NCI-H1092 treated with DMSO at 0.1 percent for 48 hours (cell line): Measurements from ENCODE around the gene BMPER.

Experiments used
- DNase-seq: peaks from one replicate; lab custom pipeline; 2025; lab: John Stamatoyannopoulos, UW

The BMPER gene

DNA sequence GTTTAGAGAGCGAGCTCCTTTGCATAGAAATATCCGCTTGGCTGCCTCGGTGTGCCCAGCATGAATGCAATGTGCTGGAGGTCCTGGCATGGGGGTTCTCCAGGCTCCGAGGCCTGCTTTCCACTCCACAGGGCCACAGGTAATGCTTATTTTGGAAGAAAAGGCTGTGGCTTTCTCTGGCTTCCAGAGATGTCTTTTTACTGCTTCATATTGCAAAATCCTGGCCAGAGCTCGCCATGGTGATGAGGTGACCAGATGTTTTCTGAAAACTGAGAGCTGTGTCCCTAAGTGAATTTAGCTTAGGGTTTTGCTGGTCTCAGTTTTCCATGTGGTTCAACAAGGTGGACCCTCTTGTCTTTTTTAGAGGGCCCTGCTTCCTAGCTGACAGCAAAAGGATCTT lies 65.2 kb downstream of the BMPER start:
- DNase-seq: no peak

DNA sequence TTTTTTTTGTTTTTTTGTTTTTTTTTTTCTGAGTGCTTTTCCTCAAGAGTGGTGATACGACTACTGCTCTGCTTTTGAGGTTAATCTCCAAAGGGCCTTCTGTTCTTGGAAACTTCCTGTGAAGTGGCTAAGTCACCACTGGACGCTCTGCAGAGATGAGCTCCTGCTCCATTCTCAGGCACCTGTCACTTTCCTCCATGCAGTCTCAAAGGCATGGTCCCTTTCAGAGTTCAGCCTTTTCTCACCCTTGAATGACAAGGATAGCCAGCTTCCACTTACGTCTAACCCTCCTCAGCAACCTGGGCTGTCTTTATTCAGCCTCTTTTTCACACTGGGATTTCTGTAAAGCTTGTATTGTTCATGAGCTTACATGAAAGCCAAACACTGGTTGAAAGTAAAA lies 65.8 kb downstream of the BMPER start:
- DNase-seq: no peak

DNA sequence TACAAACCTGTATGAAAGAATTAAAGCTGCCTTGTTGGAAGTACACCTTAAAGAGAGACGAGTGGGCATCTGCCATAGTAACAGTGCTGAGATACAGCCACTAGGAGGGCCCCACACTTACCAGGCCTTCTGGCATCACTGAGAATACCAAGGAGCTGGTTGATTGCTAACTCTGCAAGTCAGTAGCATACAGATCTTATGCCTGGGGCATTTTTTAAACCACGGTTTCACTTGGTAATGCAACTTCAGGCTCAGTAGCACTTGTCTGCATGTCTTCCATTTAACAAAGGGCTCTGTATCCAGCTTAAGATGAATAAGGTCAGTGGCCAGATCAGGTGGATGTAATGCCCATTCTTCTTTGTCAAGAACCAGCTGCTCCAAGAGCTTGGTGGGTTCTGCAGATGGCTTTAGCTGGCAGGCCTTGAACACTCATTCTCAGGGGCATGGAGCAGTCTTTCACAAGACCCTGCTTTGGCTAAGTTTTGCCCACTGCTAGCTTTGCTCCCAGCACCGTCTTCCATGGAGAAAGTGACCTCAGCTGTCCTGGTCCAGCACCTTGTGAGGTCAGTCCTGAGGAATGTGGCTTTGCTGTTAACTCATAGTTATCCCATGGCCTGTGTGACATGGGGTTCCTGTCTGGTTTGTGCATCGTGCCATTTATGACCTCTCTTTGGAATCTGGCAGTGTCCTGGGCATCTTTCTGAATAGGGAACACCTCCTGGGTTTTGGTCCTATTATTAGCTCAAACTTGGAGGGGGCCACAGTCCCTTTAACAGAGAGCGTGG lies 68.1 kb downstream of the BMPER start:
- DNase-seq: no peak

DNA sequence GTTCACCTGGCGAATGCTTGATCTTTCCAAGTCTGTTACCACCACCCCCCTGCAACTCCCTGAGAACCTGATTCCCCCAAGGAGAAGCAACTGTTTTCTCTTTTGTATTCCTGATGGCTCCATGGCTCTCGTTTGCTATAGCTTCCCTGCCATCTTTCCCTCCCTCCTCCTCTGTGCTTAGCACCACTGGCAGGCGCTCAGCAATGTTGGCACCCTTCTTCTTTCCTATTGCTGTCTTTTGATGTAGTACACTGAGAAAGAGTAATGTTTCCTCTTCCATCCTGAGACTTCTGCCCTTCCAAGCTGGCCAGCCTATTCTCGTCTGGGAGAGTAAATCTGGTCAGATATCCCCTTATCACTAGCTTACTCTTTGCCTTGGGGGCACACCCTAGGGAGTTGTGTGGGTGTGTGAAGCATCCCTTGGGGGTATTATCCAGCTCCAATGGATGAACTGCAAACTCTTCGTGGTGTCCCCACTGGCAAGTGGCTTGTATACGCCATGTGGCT lies 74.0 kb downstream of the BMPER start:
- no peak for DNase-seq

DNA sequence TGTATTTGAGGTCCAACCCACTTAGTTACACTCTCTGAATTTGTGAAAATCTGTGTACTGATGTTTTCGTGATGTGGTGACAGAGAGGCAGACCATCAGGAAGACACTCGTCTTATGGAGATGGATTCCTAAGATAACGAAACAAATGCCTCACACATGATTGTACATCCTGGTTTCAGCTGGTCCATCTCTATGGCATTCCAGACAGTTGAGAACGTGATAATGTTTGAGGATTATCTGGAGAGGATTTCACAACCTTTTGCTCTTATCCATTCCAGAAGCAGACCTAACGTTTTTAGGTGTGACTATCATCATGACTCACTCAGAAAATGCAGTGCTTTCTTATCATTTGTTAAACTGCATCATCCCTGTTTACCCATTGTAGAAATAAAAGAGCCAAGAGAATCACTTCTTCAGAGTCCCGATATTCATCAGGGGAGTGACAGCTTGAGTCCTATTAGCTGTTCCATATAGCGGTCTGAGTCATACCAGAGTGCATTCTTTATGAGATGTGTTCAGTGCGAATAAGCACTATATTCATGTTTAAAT lies 74.5 kb downstream of the BMPER start:
- DNase-seq: no peak

DNA sequence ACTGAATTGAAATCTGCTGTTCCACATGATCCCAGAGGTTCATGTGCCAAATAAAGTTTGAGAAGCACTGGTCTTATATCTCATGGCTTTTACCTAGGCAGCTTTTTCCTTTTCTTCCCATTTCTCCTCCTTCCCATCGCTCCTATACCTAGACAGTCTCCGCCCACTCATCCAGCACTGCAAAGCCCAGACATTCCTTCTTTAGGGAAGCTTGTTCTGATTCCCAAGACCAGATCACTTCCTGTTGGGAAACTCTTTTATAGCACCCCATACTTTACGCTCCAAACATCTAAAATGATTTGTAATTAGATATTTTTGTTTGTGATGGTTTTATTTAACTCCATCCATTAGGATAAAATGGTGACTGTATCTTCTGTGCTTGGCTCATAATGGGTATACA lies 75.9 kb downstream of the BMPER start:
- DNase-seq: no peak

DNA sequence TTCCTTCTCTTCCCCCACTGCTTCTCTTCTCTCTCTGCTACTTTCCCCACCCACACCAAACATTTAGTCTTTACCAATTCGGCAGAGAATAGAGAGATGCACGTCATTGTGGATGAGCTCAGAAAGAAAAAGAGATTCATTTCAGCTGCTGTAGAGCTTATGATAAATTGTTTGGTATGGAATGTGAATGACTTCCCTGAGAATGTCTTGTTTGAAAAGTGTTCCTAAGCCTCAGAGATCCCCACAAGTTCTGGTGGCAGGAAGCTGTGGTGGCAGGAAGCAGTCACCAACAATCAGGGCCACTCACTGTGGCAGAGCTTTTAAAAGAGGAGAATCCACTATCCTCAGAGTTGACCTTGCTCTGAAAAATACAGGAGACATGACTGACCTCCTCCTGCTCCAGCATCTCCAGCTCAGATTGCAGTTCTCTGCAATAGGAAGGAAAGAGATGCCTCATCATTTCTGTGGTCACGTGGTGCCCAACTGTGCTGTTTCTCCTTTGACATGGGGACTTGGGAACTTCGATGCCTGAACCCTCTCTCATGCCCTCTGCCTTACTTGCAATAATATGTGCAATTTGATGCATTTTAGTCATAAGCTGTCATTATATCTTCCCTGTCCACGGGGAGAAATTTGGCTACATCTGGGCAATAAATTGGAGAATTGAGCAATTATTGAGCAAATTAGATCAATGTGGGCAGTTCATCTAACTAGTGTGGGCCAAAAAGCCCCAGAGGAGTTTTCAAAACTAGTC lies 76.5 kb downstream of the BMPER start:
- DNase-seq: no peak

DNA sequence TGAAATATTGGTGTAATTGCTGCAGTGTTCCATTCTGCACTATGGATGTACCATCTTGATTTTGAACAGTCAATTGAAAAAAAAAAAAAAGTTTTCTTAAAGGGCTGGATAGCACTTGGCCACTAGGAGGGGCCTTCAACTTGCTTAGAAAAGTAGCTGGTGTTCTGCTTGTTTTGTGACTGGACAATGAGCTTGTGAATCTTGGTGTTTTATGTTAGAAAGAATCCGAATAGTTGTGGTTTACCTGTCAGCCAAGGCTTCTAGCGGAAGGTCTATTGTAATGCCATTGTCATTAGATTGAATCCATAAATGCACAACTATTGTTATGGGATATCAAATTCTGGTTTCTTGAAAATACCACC lies 77.1 kb downstream of the BMPER start:
- DNase-seq: no peak

DNA sequence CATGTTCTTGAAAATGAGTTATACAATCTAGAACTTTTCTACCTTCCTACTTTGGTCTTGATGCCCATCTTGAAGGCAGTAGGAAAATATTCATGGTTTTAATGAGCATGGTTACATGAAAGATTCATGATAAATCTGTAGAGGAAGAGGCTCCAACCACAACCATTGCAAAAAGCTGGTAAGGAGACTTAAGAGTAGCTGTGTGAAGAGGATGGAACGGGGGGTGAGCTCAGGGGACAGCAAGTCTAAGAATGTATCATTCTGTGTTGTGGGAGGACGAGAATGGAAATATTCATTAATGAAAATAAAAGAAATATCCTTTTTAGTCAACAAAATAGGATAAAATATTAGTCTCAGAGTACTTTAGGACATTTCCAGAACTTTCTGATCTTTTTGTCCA lies 81.1 kb downstream of the BMPER start:
- no peak for DNase-seq

DNA sequence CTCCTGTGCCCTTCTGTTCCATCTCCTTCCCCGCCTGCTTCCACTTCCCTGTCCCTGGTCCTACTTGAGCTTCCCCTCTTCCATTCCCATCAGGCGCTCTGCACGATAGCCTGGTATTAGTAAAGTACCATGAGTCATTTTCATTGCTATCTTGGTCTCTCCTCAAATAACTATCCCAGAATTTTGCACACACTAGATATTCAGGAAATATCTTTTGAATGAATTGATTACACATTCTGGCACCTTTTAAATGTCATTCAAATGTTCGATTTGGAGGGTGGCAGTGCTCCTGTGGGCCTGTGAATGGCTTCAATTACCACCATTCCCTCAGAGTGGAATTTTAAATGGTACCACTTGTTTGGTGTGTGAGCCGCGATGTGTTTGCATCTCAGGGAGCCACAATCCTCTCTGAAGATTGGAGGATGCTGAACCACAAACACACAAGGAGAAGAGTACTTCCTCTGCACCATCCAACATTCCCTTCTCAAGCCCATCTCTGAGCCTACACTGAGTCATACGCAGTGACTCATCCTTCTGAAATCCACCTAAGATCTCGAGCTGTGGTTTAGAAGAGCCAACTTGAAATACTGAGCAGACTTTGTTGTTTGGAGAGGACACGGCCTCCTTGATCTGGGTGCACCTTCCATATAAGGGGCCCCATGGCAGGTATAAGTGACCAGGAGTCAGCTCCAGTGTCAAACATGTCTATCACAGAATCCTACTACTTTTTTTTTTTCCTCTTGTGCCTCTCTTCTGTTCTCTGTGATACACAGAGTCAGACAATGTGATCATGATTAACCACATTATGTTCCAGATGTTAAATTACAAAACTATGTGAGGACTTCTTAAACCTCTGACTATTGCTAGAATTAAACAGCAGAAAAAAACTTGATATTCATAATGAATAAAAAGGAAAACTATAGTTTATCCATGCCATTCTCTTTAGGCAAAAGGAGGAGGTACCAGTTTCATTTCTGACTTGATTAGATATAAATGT lies 81.9 kb downstream of the BMPER start:
- DNase-seq: no peak

DNA sequence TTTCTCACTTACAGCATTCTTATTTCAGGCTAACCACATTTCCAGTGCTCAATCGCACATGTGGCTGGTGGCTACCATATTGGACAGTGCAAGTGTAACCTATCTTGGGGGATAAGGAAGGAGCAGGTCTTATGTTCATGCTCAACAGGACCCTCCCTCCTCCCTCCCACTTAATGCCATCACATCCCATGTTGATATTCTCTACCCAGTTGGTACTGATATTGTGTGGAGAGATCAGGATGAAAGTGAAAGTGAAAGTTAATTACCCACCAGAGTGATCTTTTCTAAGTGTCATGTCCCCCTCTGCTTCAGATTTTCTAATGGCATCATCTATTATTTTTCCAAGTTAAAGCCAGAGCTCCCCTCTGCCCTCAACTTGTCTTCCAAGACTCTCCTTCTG lies 91.6 kb downstream of the BMPER start:
- no peak for DNase-seq

DNA sequence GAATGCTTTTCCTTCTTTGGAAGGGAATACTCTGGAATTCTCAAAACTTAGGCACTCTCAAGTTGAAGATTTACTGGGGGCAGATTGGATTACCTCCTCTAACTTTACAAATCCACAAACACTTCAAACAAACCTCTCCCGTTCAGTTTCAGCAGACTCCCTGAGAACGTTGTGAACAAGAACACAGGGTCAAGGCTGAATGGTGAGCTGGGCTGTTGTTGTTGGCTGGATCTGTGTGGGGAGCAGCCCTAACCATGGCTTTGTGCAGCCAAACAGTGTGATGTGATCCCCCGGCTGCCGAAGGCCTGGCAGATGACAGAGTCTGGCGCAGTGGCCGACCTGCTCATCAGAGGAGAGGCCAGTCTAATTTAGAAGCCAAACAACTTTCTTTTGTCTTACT lies 93.1 kb downstream of the BMPER start:
- no peak for DNase-seq

DNA sequence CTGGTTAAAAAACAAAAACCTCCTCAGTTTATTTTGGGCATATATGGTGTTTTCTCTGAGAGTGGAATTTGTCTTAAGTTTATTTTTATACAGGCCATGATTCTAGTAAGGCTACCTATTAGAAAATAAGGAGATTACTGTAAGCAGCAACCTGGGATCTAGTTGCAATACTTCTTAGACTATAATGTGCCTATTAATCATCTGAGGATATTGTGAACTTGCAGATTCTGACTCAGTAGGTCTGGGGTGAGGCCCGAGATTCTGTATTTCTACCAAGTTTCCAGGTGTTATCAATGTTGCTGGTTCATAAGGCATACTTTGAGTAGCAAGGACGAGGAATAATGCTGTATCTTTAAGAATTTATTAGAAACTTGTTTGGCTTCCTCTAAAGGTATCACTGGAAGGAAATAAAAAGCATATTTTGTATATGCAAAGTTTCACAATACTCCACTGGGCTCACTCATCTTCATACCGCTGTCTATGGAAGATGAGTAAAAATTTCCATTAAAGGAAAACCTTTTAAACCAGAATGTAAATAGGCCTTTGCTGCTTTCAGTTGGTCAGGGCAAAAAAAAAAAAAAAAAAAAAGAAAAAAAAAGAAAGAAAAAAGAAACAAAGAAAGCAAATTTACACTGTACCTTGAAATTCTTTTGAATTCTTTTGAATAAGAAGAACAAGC lies 105.8 kb downstream of the BMPER start:
- DNase-seq: no peak

DNA sequence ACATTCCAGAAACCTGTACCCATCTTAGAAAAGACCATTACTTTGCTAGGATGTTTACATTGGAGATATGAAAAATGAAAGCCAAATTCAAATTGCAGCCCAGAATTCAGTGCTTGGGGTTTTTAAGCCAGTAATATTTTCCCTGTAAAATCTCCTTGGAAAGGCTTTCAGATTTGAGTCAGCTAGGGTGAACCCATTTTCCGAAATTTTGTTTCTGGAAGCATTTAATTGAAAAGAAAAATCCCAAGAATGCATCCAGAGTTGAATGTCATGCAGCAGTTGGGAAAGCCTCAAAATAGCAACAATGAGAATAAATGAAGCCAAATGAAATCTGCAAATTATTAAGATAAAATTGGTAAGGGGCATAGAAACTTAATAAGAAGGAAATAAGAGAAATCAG lies 106.4 kb downstream of the BMPER start:
- DNase-seq: no peak

DNA sequence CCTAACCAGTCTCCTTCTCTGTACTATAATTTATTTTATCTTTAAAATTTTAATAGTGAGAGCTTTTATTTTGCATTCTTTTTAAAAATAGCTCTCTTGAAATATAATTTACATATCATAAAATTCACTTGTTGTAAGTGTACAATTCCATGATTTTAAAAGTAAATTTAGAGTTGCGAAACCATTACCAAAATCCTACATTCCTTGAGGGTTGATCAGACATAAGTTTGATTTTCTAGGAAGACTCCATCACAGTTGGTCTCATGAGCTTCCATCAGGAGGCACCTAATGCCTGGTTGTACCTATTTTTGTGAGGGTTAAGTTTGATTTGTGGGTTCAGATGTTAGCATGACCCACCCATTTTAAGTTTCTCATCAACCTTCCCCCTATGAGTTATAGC lies 108.1 kb downstream of the BMPER start:
- DNase-seq: no peak

DNA sequence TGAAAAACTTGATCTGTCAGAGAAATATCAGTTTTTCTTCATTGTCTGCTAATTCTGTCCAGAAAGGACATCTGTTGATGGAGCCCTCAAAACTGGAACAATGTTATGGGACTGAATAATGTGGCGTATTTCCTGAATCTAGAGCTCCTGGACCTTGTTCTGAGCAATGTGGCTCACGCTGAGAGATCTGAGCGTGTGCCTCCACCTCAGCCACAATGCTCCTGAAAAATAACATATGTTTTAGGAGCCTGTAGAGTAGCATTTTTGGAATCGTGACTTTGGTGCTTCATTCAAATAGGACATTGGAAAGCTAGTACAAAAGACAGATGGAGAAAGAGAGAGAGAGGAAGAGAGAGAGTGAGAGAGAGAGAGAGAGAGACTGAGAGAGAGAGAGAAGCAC lies 110.3 kb downstream of the BMPER start:
- DNase-seq: no peak

DNA sequence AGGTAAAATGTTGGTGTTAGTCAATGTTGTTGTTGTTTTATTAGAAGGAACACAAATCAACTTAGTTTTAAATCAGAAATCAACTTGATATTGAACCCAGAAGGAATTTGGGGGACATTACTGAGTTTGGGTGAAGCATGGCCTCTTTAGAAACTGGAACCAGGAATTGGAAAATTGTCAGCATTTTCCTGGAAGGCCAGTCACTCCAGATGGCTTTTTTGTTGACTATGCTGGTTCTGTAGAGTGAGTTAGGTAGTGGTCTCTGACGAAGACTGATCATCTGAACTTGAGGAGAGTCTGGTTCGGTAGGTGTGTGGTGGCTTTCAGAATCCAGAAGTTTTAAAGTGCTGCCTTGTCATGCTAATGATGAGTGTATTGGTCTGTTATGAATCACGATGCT lies 111.5 kb downstream of the BMPER start:
- no peak for DNase-seq

DNA sequence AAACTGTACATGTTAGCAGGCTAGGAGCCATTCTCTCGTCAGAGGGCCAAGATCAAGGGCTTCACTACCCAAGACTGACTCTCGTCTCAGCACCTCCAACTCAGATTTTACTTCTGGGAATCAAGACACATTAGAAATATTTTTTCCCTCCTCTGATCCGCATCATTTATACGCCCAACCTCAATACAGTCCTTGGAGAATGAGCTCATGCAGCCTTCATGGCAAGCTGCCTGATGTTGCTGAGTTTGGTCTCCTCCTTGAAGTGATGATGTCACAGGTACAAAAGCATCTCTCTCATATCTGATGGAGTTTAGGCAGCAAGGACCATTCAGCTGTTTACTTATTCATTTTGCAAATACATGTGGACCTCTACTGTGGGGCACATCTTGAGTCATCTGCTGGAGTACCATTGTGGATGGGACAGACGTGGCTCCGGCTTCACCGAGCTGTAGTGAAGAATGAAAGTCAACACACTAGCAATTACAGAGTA lies 114.0 kb downstream of the BMPER start:
- DNase-seq: no peak

DNA sequence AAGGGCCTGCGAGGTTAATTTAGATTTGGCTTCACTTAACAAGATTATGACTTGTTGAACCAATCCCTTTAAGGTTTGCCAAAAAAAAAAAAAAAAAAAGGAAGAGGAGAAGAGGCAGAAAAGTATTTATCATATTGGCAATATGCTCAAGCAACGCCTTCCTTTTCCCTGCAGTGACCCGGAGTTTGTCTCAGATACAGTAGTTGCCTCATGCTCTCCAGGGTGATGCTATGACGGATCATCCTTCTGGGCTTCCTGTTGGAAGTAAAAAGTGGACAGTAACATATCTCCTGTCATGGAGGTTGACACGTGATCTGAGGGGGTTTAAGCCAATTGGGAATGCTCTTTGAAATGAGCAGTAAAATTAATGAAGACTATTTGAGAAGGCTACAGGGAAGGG lies 117.3 kb downstream of the BMPER start:
- DNase-seq: no peak

DNA sequence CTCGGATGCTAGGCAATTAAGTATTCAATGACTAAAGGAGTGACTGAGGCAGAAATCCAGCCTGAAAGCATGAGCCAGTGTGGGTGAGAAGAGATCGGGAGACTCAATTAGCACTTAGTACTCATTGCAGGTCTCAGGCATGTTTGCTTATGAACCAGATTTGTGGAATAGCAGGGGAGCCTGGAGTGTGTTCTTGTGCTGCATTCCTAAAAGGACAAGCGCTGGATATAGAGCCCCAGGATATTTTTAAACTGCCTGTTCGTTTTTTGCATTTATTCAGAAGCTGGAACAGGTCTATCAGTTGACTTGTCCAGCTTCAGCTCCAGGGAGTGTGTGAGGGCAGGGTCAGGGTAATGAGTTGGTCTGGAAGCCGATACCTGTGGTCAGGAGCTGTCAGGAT lies 120.3 kb downstream of the BMPER start:
- DNase-seq: no peak

DNA sequence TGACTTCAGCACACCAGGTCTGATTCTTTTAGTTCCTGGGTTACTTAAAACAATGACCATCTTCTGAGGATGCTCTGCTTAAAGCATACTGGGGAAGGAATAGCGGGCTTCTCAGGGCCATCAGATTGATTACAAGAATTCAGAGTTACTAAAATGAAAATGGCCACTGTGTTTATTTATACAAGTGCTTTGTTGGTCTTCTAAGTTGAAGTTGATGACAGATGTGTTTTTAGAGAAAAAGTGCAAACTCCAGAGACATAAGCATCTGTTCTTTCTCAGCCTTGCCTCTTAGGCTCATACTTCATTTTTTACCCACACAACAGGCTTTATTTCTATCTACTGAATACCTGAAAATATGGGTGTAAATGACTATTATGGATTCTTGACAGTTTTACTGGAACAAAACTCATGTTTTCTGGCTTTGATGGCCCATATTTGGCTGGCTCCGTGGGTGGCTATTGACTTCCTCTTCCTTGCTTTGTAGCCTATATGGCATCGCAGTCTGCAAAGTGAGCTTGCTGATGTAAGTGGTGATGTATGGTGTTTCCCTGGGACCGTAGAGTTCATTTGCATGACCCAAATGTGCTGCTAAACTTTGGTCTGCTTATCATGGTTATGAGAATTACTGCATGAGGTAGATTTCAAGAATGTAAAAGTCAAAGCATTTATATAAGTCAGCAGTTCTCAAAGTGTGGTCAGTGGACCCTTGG lies 121.3 kb downstream of the BMPER start:
- DNase-seq: no peak
